Body of pancreas (tissue), 4 donors: ENCODE measurements around the gene GIGYF2. TPM values are rescaled to one million over a fixed set of nuclear protein-coding genes. Genes with fewer than 3 reads are reported as not detected.
"Not testable (repeated sequence)": the region's sequence is repeated elsewhere in the genome, so short reads cannot be mapped to it uniquely, and the experiment has no call there.

Experiments used
- ATAC-seq: fragments of 150-250 bp; one replicate; pipeline ENCODE4 v1.9.1; 2016
- DNase-seq, 4 donors: peaks; one replicate each; pipeline ENCODE4 v3.0.0-alpha.2; 2019
- H3K27ac ChIP-seq, 4 donors: fragments of 200-600 bp; sonication (generic); 1 replicate in 3 of 4; 2 replicates in 1 of 4; pipeline versions ENCODE4 v1.5.1 to v1.6.1; 2016 to 2019; ENCODE audit warnings: mild to moderate bottlenecking in 1 of 4, mixed read lengths in 1 of 4, moderate library complexity in 1 of 4
- H3K27me3 ChIP-seq, 2 donors: fragments of 200-600 bp; sonication (generic); one replicate each; pipeline ENCODE4 v1.6.0; 2016; ENCODE audit warnings: mild to moderate bottlenecking in 1 of 2
- H3K36me3 ChIP-seq, 2 donors: fragments of 200-600 bp; sonication (generic); replicated peaks in 1 of 2; 2 replicates each; pipeline ENCODE4 v1.5.1; 2016; ENCODE audit warnings: low read depth in 2 of 2; ENCODE audit not compliant: insufficient read depth in 1 of 2
- H3K4me1 ChIP-seq: fragments of 200-600 bp; sonication (generic); one replicate; pipeline ENCODE4 v1.6.0; 2016
- H3K4me3 ChIP-seq, 2 donors: fragments of 200-600 bp; sonication (generic); 1 replicate in 1 of 2; 2 replicates in 1 of 2; pipeline ENCODE4 v1.5.1; 2016 to 2019
- H3K9me3 ChIP-seq, 3 donors: fragments of 200-600 bp; sonication (generic); 1 replicate in 2 of 3; 2 replicates in 1 of 3; pipeline ENCODE4 v1.5.1; 2016
- CTCF ChIP-seq, 7 experiments: fragments of 450-650 bp in 4 of 7; fragments of 200-600 bp in 3 of 7; sonication (generic) in 3 of 7; IDR thresholded peaks; one replicate each; pipeline ENCODE4 v1.5.1; 2016 to 2019; ENCODE audit warnings: antibody characterized with exemption in 7 of 7
- POLR2A ChIP-seq, 3 donors: fragments of 450-650 bp; IDR thresholded peaks; one replicate each; pipeline ENCODE4 v1.6.1; 2016; ENCODE audit warnings: antibody characterized with exemption in 3 of 3, mild to moderate bottlenecking in 2 of 3
- WGBS, 2 donors: methylation state at CpG; one replicate each; pipeline ENCODE4 v1.1.5; 2017; 5-methylcytosine and 5-hydroxymethylcytosine counted together
- intact Hi-C: fragments of 100-400 bp; cut with DNase I; formaldehyde crosslinking; loops from one replicate; pipeline ENCODE4 v1.15.1; 2023
- total RNA-seq, 2 donors: library from RNA; depleted of rRNA; stranded (reverse); fragments of >200 nt; gene quantifications; one replicate each; pipeline ENCODE4 v1.1.0, GENCODE V29; 2016

GIGYF2 gene
- total RNA-seq, 2 donors from 2014 or later, result 66.2 to 107 TPM

GRCh38 chr2:232846055-232846454, 148.9 kb downstream of the GIGYF2 start:
- intact Hi-C loops, result no loop called here
- no peak for DNase-seq
- H3K4me1 ChIP-seq, result peaks cover 9% of the 10 kb centered on the region
- no peak overlapping the region for H3K27ac ChIP-seq
- peak; percentile 30 for ATAC-seq
- peaks cover 8 to 45% of the 10 kb centered on the region in 2 donors for H3K36me3 ChIP-seq
- H3K9me3 ChIP-seq, result no peaks in the 10 kb centered on the region
- no peak overlapping the region for H3K4me3 ChIP-seq
- TF ChIP-seq POLR2A (IDR thresholded peaks at IDR 0.05) (no peak), CTCF (IDR thresholded peaks at IDR 0.05) (no peak)
- no peaks in the 10 kb centered on the region for H3K27me3 ChIP-seq

GRCh38 chr2:232850039-232850438, 152.9 kb downstream of the GIGYF2 start:
- DNase-seq, result no peak
- Histone ChIP-seq H3K27me3 (no peaks in the 10 kb centered on the region), H3K4me3 (no peak overlapping the region), H3K27ac (no peak overlapping the region), H3K4me1 (peaks cover 9% of the 10 kb centered on the region), H3K36me3 (peaks cover 4 to 42% of the 10 kb centered on the region in 2 donors), H3K9me3 (no peaks in the 10 kb centered on the region)
- TF ChIP-seq POLR2A (IDR thresholded peaks at IDR 0.05) (no peak), CTCF (IDR thresholded peaks at IDR 0.05) (no peak)
- no peak for ATAC-seq
- 69 to 76% methylated on average over 3 of the region's 3 CpGs for WGBS, 2 donors
- intact Hi-C loops, result loop anchor here (10.0 kb wide), 1 partner anchor 395 kb away; no protein-coding TSS in a partner anchor

GRCh38 chr2:232852081-232852480, 154.9 kb downstream of the GIGYF2 start:
- intact Hi-C loops, result loop anchor here (10.0 kb wide), 1 partner anchor 393 kb away; no protein-coding TSS in a partner anchor
- WGBS, 2 donors, result 94% methylated on average over 11 of the region's 11 CpGs
- H3K36me3 ChIP-seq, result peaks cover 4 to 34% of the 10 kb centered on the region in 2 donors
- not testable (repeated sequence) for H3K9me3 ChIP-seq, DNase-seq, H3K4me1 ChIP-seq, H3K4me3 ChIP-seq, H3K27me3 ChIP-seq, H3K27ac ChIP-seq, ATAC-seq

GRCh38 chr2:232852676-232853075, 155.5 kb downstream of the GIGYF2 start:
- Histone ChIP-seq H3K36me3 (peaks cover 4 to 36% of the 10 kb centered on the region in 2 donors), H3K4me3 (no peak overlapping the region), H3K9me3 (no peaks in the 10 kb centered on the region), H3K4me1 (peaks cover 4% of the 10 kb centered on the region), H3K27ac (no peak overlapping the region), H3K27me3 (no peaks in the 10 kb centered on the region)
- no peak for DNase-seq
- 46 to 56% methylated on average over 2 of the region's 2 CpGs for WGBS, 2 donors
- intact Hi-C loops, result loop anchor here (10.0 kb wide), 1 partner anchor 392 kb away; no protein-coding TSS in a partner anchor
- TF ChIP-seq POLR2A (IDR thresholded peaks at IDR 0.05), result no peak
- no peak for TF ChIP-seq CTCF (IDR thresholded peaks at IDR 0.05)
- no peak for ATAC-seq

GRCh38 chr2:232854082-232854481, 157.0 kb downstream of the GIGYF2 start:
- WGBS, 2 donors, result 62 to 73% methylated on average over 7 of the region's 7 CpGs
- Histone ChIP-seq H3K27ac (no peak overlapping the region), H3K9me3 (no peaks in the 10 kb centered on the region), H3K4me3 (no peak overlapping the region), H3K27me3 (no peaks in the 10 kb centered on the region), H3K36me3 (peaks cover 4 to 30% of the 10 kb centered on the region in 2 donors), H3K4me1 (peaks cover 4% of the 10 kb centered on the region)
- peak in 1 of 4 donors; percentile 20 for DNase-seq
- TF ChIP-seq POLR2A (IDR thresholded peaks at IDR 0.05) (no peak), CTCF (IDR thresholded peaks at IDR 0.05) (no peak)
- intact Hi-C loops, result loop anchor here (10.0 kb wide), 1 partner anchor 391 kb away; no protein-coding TSS in a partner anchor
- no peak for ATAC-seq
